ENCODE data around the gene IDUA. TPM values are rescaled to one million over a fixed set of nuclear protein-coding genes. Genes with fewer than 3 reads are reported as not detected.
A peak's percentile ranks its signal among the peaks of the same experiment; 100 is the strongest.

Gene IDUA
- polyA plus RNA-seq, 2 donors: 10.0 to 17.8 TPM

GRCh38 chr4:985123-985830 lies 1.6 kb upstream of the IDUA start:
- Histone ChIP-seq H3K27ac (ENCODE audit: low read depth in 2 of 2, low read length in 1 of 2) (no peak overlapping the region), H3K4me1 (ENCODE audit: control insufficient read depth in 2 of 2, insufficient read depth in 2 of 2, low read length in 1 of 2) (peaks cover 4 to 11% of the 10 kb centered on the region in 2 donors), H3K9me3 (ENCODE audit: control insufficient read depth in 2 of 2, insufficient read depth in 1 of 2, low read depth in 1 of 2, low read length in 1 of 2) (no peaks in the 10 kb centered on the region), H3K4me3 (ENCODE audit: low read depth in 1 of 2, low read length in 2 of 2) (peak overlapping the region in 1 of 2 donors; percentile 9), H3K27me3 (ENCODE audit: control insufficient read depth in 1 of 2, insufficient read depth in 2 of 2, low read length in 2 of 2) (no peaks in the 10 kb centered on the region), H3K36me3 (ENCODE audit: control insufficient read depth in 2 of 2, insufficient read depth in 2 of 2, low read length in 1 of 2) (peaks cover under 1 to 10% of the 10 kb centered on the region in 2 donors)
- 38 to 39% methylated on average over 22 to 23 of the region's 23 CpGs for WGBS, 2 donors

DNA sequence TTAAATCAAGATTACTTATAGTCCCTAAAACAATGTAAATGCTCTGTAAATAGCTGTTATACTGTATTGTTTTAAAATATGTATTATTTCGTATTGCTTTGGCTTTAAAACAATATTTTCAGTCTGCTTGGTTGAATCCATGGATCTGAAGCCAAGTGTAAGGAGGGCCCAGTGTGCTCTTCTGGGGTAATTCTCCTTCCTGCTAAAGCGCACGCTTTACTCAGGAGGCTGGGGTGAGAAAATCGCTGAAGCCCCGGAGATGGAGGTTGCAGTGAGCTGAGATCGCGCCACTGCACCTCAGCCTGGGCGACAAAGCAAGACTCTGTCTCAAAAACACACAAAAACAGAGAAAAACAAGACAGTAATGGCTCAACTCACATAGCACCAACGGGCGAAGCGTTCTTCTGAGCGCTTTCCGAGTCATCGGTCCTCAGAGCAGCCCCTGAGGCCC lies 391 bp upstream of the IDUA start:
- WGBS, 2 donors: 2% methylated on average over 14 of the region's 14 CpGs
- Histone ChIP-seq H3K4me3 (ENCODE audit: low read depth in 1 of 2, low read length in 2 of 2) (peak overlapping the region; percentile 69 to 70), H3K27ac (ENCODE audit: low read depth in 2 of 2, low read length in 1 of 2) (peak overlapping the region; percentile 36 to 64), H3K36me3 (ENCODE audit: control insufficient read depth in 2 of 2, insufficient read depth in 2 of 2, low read length in 1 of 2) (peaks cover 2 to 17% of the 10 kb centered on the region in 2 donors), H3K27me3 (ENCODE audit: control insufficient read depth in 1 of 2, insufficient read depth in 2 of 2, low read length in 2 of 2) (no peaks in the 10 kb centered on the region), H3K4me1 (ENCODE audit: control insufficient read depth in 2 of 2, insufficient read depth in 2 of 2, low read length in 1 of 2) (peaks cover 4 to 11% of the 10 kb centered on the region in 2 donors), H3K9me3 (ENCODE audit: control insufficient read depth in 2 of 2, insufficient read depth in 1 of 2, low read depth in 1 of 2, low read length in 1 of 2) (no peaks in the 10 kb centered on the region)

GRCh38 chr4:987624-988513 lies 1.0 kb downstream of the IDUA start:
- H3K4me1 ChIP-seq (ENCODE audit: control insufficient read depth in 2 of 2, insufficient read depth in 2 of 2, low read length in 1 of 2): peaks cover 7 to 22% of the 10 kb centered on the region in 2 donors
- 61% methylated on average over 37 of the region's 37 CpGs for WGBS, 2 donors
- H3K27ac ChIP-seq (ENCODE audit: low read depth in 2 of 2, low read length in 1 of 2): no peak overlapping the region
- H3K4me3 ChIP-seq (ENCODE audit: low read depth in 1 of 2, low read length in 2 of 2): peak overlapping the region; percentile 69 to 70
- no peaks in the 10 kb centered on the region for H3K27me3 ChIP-seq (ENCODE audit: control insufficient read depth in 1 of 2, insufficient read depth in 2 of 2, low read length in 2 of 2)
- H3K36me3 ChIP-seq (ENCODE audit: control insufficient read depth in 2 of 2, insufficient read depth in 2 of 2, low read length in 1 of 2): peaks cover 2 to 18% of the 10 kb centered on the region in 2 donors
- H3K9me3 ChIP-seq (ENCODE audit: control insufficient read depth in 2 of 2, insufficient read depth in 1 of 2, low read depth in 1 of 2, low read length in 1 of 2): no peaks in the 10 kb centered on the region

DNA sequence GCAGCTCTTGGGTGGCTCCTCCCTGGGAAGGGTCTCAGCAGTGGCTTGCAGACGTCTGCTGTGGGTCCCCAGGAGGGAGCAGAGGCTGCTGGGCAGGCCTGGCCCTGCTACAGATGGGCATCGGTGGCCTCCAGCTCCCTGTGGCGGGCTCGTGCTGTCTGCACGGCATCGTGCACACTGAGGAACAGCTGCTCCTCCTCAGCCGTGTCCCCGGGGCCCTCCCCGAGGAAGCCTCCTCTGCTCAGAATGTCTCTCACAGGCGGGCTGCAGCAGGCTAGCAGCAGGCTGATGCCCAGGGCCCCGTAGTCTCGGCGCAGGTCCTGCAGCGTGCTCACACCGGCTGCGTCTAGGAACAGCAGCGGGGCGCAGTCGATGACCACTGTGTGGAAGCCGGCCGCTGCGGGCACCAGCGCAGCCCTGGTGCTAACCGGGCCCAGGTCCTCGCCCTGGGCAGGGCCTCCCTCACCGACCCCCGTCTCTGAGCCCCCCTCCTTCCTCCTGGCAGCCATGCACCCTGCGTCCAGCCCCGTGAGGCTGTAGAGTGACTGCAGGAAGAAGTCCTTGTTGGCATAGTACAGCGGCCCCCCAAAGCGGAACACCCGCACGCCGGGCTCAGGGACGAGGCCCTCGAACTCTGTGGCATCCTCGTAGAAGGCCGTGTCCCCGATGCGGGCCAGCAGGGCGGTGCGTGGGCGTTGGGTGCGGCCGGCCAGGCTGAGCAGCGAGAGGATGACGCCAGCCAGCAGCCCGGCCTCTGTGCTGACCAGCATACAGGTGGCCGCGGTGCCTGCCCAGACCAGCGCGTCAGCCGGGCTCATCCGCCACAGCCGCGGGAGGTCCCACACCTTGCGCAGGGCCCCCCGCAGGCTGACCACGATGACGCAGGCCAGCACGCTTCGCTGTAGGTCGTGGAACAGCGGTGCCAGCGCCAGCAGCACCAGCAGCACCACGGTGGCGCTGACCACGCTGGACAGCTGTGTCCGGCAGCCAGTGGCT lies 2.2 kb downstream of the IDUA start:
- Histone ChIP-seq H3K4me3 (ENCODE audit: low read depth in 1 of 2, low read length in 2 of 2) (no peak overlapping the region), H3K4me1 (ENCODE audit: control insufficient read depth in 2 of 2, insufficient read depth in 2 of 2, low read length in 1 of 2) (peaks cover 7 to 26% of the 10 kb centered on the region in 2 donors), H3K27ac (ENCODE audit: low read depth in 2 of 2, low read length in 1 of 2) (no peak overlapping the region), H3K27me3 (ENCODE audit: control insufficient read depth in 1 of 2, insufficient read depth in 2 of 2, low read length in 2 of 2) (no peaks in the 10 kb centered on the region), H3K36me3 (ENCODE audit: control insufficient read depth in 2 of 2, insufficient read depth in 2 of 2, low read length in 1 of 2) (peaks cover 2 to 18% of the 10 kb centered on the region in 2 donors), H3K9me3 (ENCODE audit: control insufficient read depth in 2 of 2, insufficient read depth in 1 of 2, low read depth in 1 of 2, low read length in 1 of 2) (no peaks in the 10 kb centered on the region)
- WGBS, 2 donors: 92 to 93% methylated on average over 68 to 69 of the region's 69 CpGs

DNA sequence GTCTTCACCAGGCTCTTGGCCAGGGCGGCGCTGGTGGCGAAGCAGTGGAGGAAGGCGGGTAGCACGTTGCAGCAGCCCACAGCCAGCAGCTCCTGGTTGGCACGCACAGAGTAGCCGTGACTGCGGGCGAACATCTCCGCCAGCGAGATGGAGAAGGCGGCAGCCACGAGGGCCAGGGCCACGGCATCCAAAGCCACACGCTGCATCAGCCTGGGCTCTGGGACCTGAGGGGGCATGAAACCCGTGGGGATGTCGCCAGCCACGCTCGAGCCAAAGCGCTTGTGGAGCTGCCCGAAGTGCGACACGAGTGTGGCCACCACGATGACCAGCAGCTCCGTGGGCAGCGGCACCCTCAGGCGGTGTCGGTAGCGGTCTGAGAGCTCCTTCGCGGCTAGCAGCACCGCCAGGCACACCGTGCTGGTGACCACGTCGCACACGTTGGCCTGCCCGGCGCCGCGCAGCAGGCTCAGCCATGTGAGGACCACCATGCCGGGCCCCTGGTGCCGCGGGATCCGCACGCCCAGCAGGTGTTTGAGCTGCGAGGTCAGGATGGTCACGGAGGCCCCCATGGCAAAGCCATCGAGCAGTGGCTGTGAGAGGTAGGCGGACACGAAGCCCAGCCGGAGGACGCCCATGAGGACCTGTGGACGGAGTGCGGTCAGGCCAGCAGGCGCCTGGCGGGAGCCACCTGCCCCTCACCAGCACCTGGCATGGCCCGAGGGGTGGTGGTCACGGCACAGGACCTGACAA lies 3.1 kb downstream of the IDUA start:
- WGBS, 2 donors: 96 to 97% methylated on average over 58 of the region's 58 CpGs
- H3K27me3 ChIP-seq (ENCODE audit: control insufficient read depth in 1 of 2, insufficient read depth in 2 of 2, low read length in 2 of 2): no peaks in the 10 kb centered on the region
- H3K4me1 ChIP-seq (ENCODE audit: control insufficient read depth in 2 of 2, insufficient read depth in 2 of 2, low read length in 1 of 2): peaks cover 7 to 26% of the 10 kb centered on the region in 2 donors
- no peak overlapping the region for H3K4me3 ChIP-seq (ENCODE audit: low read depth in 1 of 2, low read length in 2 of 2)
- no peak overlapping the region for H3K27ac ChIP-seq (ENCODE audit: low read depth in 2 of 2, low read length in 1 of 2)
- peaks cover 2 to 18% of the 10 kb centered on the region in 2 donors for H3K36me3 ChIP-seq (ENCODE audit: control insufficient read depth in 2 of 2, insufficient read depth in 2 of 2, low read length in 1 of 2)
- no peaks in the 10 kb centered on the region for H3K9me3 ChIP-seq (ENCODE audit: control insufficient read depth in 2 of 2, insufficient read depth in 1 of 2, low read depth in 1 of 2, low read length in 1 of 2)

DNA sequence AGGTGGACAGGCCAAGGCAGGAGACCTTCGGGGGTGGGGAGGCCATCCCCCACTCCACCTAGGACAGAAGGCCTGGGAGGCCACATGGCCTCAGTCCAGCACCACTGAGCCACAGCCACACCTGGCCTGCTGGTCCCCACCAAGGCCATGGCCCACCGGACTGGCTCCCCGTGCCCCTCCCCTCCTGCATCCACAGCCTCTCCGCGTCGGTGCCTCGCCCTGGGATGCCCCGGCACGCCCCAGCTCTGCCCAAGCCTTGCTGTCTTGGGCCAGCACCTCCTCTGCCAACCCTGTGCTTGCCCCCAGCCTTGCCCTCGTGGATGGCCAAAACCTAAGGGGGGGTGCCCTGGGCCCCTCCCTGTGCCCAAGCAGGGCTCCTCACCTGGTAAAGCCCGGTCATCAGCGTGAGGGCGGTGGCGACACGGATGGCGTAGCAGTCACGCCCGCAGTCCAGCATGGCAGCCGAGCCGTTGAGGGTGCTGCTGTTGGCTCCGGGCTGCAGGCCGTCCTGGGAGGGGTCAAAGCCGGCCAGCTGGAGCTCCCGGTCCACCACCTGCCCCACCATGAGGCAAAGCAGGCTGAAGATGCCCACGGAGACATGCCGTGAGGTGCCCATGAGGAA lies 4.0 kb downstream of the IDUA start:
- H3K36me3 ChIP-seq (ENCODE audit: control insufficient read depth in 2 of 2, insufficient read depth in 2 of 2, low read length in 1 of 2): peaks cover 2 to 18% of the 10 kb centered on the region in 2 donors
- no peaks in the 10 kb centered on the region for H3K9me3 ChIP-seq (ENCODE audit: control insufficient read depth in 2 of 2, insufficient read depth in 1 of 2, low read depth in 1 of 2, low read length in 1 of 2)
- H3K4me3 ChIP-seq (ENCODE audit: low read depth in 1 of 2, low read length in 2 of 2): no peak overlapping the region
- peaks cover 7 to 26% of the 10 kb centered on the region in 2 donors for H3K4me1 ChIP-seq (ENCODE audit: control insufficient read depth in 2 of 2, insufficient read depth in 2 of 2, low read length in 1 of 2)
- H3K27me3 ChIP-seq (ENCODE audit: control insufficient read depth in 1 of 2, insufficient read depth in 2 of 2, low read length in 2 of 2): no peaks in the 10 kb centered on the region
- WGBS, 2 donors: 88 to 91% methylated on average over 23 to 26 of the region's 26 CpGs
- H3K27ac ChIP-seq (ENCODE audit: low read depth in 2 of 2, low read length in 1 of 2): no peak overlapping the region

DNA sequence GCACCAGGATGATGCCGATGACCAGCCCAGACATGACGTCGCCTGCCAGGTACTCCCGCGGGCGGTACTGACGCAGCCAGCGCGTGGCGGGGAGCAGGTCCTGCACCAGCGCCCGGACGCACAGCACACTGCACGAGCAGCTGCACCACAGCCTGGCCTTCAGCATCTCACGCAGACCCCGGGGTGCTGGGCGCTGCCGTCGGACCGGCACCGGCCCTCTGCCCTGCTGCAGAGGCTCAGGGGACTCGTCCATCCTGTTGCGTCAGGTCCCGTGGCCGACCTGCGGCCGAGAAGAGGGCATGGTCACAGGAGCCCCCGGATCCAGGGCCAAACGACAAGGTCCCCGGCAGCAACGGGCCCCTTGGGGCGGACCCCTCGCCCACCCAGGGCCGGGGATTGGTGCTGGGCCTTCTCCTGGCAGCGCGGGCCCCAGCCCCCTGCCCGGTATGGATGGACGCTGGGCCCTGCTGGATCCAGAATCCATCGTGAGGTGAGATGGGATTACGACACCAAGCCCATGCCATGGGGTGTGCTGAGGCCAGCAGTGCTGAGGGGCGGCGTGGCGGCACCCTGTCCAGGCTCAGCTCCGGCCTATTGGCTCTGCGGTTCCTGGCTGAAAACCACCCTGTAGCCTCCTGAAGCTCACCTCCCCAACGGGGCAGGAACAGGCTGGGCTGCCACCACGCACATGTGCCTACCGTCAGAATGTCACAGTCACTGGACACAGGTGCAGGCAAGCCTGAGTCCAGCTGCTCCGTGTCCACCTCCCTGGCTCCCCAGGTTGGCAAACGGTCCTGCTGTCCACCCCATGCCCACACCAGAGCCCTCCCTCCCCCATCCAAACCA lies 4.8 kb downstream of the IDUA start:
- 92 to 94% methylated on average over 45 to 50 of the region's 50 CpGs for WGBS, 2 donors

More for the DNA sequence above, 4.8 kb downstream of the IDUA start:
- peaks cover 2 to 18% of the 10 kb centered on the region in 2 donors for H3K36me3 ChIP-seq (ENCODE audit: control insufficient read depth in 2 of 2, insufficient read depth in 2 of 2, low read length in 1 of 2)
- peaks cover 7 to 26% of the 10 kb centered on the region in 2 donors for H3K4me1 ChIP-seq (ENCODE audit: control insufficient read depth in 2 of 2, insufficient read depth in 2 of 2, low read length in 1 of 2)
- peaks cover 0 to under 1% of the 10 kb centered on the region in 2 donors for H3K27me3 ChIP-seq (ENCODE audit: control insufficient read depth in 1 of 2, insufficient read depth in 2 of 2, low read length in 2 of 2)
- H3K9me3 ChIP-seq (ENCODE audit: control insufficient read depth in 2 of 2, insufficient read depth in 1 of 2, low read depth in 1 of 2, low read length in 1 of 2): no peaks in the 10 kb centered on the region
- no peak overlapping the region for H3K27ac ChIP-seq (ENCODE audit: low read depth in 2 of 2, low read length in 1 of 2)
- H3K4me3 ChIP-seq (ENCODE audit: low read depth in 1 of 2, low read length in 2 of 2): no peak overlapping the region
